GM19372 (cell line): ENCODE data around the gene ZGLP1.
"Not testable (repeated sequence)": the region's sequence is repeated elsewhere in the genome, so short reads cannot be mapped to it uniquely, and the experiment has no call there.

Source experiments
- ATAC-seq: cut with Tn5 transposase; IDR thresholded peaks from one replicate; pipeline ENCODE4 v1.9.1; 2021; ENCODE audit warnings: mild to moderate bottlenecking, low read depth, moderate library complexity; ENCODE audit not compliant: unreplicated experiment

ZGLP1 gene

GRCh38 chr19:10309423-10309822 is at the start of gene ZGLP1:
ZGLP1 (minus strand) TSS chr19:10309815.
- no peak for ATAC-seq

DNA sequence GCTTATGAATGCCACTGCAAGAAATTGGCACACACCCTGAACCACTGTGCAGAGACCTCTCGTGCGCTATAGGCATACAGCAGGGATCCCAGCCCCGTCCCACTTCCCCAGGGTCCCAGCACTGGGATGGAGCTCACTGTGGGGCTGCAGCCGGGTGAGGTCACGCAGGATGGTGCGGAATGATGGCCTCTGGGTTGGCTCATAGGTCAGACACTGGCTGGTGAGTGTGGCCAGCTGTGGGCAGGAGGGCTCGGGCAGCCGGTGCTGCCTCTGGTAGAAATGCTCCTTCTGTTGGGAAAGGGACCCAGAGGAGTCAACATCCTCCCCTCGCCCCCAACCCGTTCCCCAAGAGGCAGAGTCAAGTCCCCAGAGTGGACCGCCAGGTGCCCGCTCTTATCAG is 46.8 kb upstream of the ZGLP1 start:
- no peak for ATAC-seq

DNA sequence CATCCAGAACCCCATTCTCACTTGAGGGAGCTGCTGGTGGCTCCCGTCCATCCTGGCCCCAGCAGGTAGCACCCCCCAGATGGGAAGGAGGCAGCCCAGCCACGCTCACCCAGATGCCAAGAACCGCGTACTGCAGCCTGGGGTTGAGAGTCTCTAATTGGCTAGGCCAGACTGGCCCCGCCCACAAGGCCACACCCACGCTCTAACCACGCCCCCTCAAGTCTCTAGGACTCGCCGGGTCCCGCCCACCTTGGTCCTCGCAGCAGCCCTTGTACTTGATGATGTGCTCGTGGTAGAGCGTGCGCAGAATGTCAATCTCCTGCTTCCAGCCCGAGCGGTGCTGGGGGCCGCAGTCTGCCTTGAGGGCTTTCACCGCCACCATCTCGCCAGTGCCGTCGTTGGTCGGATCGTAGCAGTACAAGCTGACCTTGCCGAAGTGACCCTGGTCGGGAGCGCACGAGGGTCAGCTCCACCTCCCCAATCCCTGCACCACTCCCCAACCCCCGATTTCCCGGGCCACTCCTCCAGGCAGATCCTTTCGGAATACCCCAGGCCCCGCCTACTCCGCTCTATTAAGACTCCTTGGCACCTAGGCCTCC is 44.3 kb upstream of the ZGLP1 start:
- ATAC-seq, result no peak

- no peak for ATAC-seq
Measured at GRCh38 chr19:10352764-10353671, 43.4 kb upstream of the ZGLP1 start.

DNA sequence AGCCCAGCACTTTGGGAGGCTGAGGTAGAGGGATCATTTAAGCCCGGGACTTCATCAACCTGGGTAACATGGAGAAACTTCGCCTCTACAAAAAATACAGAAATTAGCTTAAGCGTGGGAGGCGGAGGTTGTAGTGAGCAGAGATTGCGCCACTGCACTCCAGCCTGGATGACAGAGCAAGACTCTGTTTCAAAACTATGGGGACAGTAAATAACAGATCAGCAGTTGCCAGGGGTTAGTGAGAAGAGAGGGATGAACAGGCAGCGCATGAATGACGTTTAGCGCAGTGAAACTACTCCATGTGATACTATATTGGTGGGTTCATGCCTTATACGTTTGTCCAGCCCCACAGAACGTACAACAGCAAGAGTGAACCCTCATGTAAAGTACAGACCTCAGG is 36.9 kb upstream of the ZGLP1 start:
- no peak for ATAC-seq

DNA sequence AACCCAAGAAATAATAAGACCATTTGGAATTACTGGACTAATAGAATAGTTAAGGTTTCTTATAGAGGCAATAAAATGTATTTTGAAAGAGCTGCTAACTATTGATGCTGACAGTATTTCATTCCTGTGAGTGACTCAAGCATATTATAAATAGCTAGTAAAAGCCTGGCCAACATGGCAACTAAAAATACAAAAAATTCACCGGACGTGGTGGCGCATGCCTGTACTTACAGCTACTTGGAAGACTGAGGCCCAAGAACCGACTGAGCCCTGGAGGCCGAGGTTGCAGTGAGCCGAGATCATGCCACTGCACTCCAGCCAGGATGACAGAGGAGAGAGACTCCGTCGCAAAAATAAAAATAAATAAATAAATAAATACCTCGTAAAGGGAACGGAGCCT is 35.2 kb upstream of the ZGLP1 start:
- no peak for ATAC-seq

- no peak for ATAC-seq
Measured at GRCh38 chr19:10343495-10343894, 33.9 kb upstream of the ZGLP1 start.

DNA sequence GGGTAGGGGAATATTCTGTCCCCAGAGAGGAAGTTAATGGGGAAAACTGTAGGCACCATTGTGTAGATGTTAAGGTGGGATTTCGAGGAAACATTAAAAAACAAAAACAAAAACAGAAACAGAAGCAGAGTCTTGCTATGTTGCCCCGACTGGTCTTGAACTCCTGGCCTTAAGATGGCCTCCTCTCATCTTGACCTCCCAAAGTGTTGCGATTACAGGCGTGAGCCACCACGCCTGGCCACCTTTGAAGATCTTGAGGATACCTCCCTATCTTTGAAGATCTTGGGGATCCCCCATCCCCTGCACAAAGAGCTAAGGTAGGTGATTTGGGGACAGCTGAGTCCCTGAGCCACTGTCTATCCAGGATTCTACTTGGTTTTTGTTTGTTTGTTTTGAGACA is 30.4 kb upstream of the ZGLP1 start:
- ATAC-seq, result no peak

DNA sequence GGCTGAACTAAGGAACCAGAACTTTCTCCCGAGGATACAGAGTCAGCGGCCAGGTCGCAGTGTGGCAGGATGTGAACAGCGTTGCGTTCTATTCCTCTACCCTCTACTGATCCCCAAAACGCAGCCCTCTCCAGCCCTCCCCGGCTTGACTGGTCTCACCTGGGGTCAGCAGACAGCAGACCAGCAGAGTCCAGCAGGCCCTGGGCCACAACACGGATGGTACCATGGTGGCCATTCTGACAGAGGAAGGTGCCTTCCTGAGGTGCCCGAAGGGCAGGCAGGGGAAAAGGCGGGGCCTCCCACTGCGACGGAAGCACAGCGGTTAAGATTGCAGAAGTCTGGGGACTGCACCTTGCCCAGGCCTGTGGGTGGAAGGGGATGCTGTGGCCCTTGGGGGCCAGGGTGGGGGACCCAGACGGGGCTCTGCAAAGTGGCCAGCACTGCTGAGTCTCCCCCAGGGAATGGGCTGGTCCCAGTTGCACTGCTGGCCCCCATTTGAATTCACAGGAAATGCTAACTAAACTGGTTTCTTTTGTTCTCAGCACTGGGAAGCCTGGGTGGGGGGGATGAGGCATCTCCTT is 29.9 kb upstream of the ZGLP1 start, which contains the start of gene ICAM3:
ICAM3 (minus strand) TSS at position 245 of the 581 bp plus-strand sequence; CDS start at position 235, 10 bp downstream.
- no peak for ATAC-seq

DNA sequence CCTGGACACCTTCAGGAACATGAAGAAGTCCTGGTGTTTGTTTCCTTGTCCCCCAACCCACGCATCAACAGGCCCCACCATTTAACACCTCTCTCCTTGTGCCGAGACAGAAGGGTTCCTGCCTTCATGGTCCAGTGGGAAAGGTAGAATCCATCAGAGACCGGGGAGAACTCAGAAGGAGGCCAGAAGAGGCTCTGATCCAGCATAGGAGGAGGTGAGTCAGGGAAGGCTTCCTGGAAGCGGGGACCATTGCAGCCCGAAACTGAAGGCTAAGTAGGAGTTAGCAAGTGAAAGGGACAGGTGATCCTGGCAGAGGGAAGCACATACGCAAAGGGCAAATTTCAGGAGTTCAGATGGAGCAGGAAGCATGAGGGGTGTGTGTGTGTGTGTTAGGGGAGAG is 29.3 kb upstream of the ZGLP1 start:
- no peak for ATAC-seq

- not testable (repeated sequence) for ATAC-seq
Measured at GRCh38 chr19:10336725-10337124, 27.1 kb upstream of the ZGLP1 start.

GRCh38 chr19:10335352-10335985 is 25.9 kb upstream of the ZGLP1 start:
- no peak for ATAC-seq

GRCh38 chr19:10334588-10335351 is 25.2 kb upstream of the ZGLP1 start:
- ATAC-seq, result no peak

- no peak for ATAC-seq
Measured at GRCh38 chr19:10333758-10334587, 24.4 kb upstream of the ZGLP1 start.

- ATAC-seq, result peak; percentile 82
Measured at GRCh38 chr19:10332965-10333757, 23.5 kb upstream of the ZGLP1 start, which contains the start of gene RAVER1. RAVER1 (minus strand) TSS chr19:10333529; CDS start chr19:10333507, 22 bp downstream.

DNA sequence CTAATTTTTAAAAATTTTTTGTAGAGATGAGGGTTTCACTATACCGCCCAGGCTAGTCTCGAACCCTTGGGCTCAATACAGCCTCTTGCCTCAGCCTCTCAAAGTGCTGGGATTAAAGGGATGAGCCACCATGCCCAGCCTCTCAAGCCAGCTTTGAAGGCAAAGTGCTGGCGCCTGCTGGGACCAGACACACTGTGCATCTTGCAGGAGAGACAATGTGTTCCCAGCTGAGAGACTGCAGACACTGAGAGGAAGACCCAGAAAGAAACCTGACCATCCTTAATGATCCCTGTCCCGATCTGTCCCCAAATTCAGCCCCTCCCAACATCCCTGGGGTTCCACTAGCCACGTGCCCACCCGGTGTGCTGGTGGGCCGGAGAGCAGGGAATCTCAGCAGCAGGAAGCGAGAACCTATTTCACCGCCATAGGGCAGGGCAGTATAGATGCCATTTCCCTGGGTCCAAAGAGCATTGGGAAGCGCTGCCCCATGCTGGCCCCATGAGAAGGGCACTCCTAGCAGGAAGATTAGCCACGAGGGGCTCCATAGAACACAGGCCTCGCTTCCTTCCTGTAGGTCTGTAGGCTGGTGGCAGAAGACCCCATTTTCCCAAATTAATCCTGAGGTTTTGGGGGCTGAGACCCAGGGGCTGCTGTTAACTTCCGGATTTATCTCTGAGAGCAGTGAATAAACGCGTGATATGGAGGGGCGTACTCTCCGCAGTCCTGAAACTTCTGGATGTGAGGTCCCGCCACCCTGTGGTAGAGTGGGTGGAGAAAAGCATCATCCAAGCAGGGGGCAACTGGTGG is 22.7 kb upstream of the ZGLP1 start:
- ATAC-seq, result no peak

- ATAC-seq, result no peak
Measured at GRCh38 chr19:10329555-10329954, 19.9 kb upstream of the ZGLP1 start.
